Kidney capillary endothelial cell (primary cell): ENCODE results near the gene CDH13.

Experiments
- DNase-seq: peaks from one replicate; pipeline ENCODE4 v3.0.0-alpha.2; 2018; ENCODE audit warnings: low spot score

The CDH13 gene

DNA sequence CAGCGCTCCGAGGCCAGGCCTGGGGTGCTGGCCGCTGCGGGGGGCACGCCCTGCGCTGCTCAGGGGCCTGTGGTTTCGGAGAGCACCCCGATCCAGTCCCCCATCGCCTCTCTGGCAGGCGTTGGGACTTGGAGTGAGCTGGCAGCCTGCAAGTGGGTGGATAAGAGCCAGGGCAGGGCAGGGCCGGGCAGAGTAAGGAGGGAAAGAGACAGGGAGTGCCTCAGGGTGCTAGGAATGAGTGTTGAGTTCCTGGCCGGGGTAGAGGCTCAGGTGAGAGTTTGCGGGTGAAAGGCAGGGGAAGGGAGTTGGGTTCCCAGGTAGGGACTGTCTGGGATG, 1.3 kb downstream of the CDH13 start:
- DNase-seq: no peak

DNA sequence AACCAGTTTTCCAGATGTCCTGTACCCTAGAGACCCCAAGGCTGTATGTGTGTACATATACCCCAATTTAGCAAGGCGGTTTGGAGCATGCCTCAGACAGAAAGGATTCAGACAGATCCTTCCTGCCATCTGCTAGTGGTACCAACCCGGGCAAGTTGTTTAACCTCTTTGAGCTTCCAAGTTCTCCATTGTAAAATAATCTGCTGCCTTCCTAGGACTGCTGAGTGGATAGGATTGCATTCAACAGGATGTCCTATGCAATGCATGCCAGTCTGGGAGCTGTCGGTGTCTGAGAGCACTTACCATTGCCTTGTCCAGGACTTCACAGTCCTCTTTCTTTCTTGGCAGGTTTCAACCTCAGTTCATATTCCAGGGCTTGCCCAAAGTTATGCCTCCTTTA, 1.9 kb downstream of the CDH13 start:
- DNase-seq: peak; percentile 58

DNA sequence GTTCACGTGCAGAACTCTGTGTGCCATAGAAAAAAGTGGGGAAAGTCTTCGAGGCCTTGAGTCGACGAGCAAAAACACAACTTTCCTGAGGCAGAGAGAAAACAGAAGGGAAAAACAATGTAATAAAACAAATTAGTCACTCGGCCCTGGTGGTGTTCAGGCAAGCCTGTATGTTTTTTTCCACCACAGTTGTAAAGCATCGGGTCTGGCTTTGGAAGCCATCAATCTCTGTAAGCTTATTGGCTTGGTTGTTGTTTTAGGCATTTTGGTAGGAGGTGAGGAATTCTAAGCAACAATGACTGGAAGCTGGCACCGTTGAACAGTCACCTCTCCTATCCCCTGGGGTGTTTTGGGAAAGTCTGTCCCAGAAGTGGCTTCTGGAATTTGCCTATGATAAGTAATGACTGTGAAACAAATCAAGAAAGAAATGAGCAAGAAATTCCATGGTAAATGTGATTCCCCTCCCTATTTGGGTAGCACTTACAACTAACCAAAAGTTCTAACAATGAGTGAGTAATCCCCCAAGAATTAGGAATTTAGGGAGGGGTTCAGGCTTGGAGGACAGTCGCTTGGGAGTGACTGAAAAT, 2.8 kb downstream of the CDH13 start:
- peak; percentile 67 for DNase-seq

DNA sequence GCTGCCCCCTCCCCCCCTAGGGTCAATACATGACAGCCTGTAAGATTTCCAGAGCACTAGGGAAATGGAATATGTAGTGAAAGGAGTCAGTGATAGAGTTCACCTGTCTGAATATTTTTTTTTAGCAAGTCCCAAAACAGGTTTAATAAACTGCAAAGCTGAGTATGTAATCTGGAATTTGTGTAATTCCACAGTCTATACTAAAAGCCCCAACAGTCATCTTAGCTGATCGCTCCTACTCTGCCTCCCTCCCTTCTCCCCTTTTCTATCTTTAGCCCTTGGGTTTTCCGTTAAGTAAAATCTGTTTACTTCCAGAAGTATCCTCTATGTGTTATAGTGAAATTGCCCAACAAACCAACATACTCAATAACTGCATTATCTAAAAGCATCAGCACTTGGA, 3.5 kb downstream of the CDH13 start:
- DNase-seq: no peak

DNA sequence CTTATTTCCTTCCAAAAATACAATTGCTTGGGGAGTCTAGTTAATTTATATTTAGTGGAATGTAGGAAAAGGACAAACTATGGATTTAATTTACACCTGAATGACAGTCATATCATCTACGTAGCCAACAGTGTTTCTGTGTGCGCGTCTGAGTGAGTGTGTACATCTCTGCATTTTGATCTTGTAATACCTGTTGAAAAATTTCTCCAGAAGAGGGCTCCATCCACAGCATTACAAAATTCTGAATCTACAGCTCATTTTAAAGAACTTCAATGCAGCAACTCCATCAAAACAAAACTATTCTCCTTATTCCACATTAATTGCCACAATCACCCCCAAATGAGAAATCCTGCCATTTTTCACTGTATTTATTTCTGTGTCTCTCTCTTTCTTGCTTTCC, 3.9 kb downstream of the CDH13 start:
- DNase-seq: no peak

DNA sequence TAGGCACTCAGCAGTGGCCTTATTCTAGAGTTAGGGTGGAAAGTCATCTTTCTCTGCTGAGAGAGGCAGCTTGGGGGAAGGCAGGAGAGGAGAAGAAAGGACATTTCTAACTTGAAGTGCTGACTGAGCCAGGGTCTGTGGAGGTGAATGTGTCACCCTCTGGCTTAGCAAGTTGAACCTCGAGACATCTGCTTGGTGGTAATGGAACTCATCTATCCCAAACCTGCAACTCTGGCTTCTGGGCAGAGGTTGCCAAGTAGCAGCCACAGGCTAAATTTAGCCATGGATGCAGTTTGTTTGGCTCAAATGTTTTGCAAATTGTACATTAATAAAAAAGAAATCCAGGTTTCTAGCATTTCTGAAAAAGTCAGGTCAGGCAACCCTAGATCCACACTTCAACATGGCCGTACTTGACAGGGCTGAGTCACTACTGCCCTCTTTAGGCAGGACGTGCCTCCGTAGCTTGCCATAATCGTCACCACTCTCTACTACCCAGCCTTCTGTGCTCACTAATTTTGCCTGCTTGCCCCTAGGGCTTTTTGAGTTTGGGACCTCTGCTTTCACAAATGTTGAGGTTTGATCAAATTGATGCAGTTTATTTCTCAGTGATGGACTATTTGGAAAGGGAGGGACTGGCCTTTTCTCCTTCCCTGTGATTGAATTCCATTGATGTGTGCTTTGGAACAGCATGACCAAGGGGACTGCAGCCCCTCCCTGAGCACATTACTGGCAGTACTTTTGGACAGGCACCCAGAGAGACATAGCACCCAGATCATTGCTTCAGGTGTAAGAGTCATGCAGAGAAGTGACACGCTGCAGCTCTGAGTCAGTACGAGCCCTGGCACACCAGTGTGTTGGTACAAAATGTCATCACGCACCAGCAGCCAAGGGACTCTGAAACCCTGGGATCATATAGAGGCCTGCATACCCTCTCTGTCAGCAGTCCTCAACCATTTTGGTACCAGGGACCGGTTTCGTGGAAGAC, 5.2 kb downstream of the CDH13 start:
- no peak for DNase-seq

DNA sequence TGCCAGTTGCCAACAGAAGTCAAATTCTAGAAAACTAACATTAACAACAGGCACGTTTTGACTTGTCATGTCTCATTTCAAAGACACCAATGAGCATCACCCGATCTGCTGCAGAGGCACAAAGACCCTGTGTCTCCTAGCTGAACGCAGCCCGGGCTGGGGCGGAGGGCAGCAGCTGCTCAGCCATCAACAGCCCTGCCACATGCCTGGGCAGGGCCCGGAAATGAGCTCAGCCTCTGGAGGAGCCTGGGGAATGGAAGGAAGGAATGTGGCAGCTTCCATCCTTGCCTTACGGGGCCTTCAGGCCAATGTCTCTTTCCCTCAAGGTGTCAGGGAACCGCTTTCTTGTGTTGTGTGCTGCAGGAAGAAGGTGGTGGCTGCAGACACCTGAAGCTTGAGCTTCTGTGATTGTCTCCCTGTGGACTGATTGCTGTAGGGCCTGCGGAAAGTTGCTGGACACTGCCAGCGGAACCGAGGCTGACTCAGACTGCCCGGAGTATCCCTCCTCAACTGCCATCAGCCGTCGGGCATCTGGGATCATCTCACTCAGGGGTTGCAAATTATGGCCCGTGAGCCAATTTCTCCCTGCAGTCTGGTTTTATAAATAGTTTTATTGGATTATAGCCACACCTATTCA, 7.3 kb downstream of the CDH13 start:
- no peak for DNase-seq

DNA sequence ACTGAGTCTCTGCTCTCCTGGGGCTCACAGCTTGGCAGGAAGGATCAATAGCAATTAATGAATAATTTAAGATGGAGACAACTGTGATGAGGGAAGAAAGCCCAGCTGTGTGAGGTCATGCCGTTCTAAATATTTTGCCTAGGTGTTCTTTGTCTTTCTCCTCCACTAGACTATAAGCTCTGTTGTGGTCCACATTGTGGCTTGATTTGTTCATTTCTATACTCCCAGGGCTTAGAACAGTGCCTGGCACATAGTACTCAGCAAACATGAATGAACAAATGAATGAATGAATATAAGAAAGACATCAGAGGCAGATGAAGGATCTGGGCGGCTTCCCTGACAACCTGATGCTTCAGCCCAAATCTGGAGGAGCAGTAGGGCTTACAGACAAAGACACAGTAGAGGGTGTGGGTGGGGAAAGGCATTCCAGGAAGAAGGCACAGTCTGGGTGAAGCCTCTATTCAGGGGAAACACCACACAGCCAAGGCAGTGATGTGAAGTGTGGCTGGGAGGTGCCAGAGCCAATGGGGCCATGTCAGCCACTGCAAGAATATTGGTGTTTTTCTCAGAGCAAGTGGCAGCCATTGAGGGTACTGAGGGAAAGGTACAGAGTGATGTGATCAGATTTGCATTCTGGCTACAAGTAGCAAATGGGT, 8.3 kb downstream of the CDH13 start:
- DNase-seq: no peak

DNA sequence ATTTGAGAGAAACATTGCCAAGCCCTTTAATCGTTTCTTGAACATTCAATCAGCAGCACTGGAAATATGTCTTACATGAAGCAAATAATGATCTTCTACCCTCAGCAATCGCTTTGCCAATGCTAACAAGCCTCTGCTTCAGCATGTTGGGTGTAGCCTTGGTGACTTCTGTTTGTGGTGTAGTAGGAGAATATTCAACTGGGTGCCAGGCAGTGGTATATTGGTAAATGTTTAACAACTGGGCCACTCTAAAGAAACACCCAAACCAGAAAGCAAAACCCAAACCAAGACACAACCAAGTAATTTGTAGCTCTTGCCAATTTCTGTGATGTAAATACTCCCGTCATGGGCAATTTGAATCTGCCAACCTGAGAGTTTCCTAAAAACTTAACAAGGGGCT, 9.7 kb downstream of the CDH13 start:
- no peak for DNase-seq

DNA sequence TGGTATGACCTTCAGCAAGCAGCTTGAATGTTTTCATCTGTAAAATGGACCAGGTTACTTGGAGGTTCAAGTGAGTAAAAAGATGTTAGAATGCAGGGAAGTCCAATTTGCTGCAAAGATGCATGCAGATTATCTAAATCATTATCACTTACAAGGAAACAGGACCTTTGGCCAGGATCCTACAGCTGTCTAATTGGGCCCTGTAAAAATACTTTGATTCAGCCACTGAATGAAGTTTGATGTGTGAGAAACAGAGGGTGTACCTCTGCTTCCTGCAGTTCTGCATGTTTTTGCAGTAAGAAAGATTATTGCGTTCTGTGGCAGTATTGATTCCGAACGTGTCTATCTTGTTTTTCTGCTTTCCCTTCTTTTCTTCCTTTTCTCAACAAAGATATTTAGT, 10.2 kb downstream of the CDH13 start:
- no peak for DNase-seq

DNA sequence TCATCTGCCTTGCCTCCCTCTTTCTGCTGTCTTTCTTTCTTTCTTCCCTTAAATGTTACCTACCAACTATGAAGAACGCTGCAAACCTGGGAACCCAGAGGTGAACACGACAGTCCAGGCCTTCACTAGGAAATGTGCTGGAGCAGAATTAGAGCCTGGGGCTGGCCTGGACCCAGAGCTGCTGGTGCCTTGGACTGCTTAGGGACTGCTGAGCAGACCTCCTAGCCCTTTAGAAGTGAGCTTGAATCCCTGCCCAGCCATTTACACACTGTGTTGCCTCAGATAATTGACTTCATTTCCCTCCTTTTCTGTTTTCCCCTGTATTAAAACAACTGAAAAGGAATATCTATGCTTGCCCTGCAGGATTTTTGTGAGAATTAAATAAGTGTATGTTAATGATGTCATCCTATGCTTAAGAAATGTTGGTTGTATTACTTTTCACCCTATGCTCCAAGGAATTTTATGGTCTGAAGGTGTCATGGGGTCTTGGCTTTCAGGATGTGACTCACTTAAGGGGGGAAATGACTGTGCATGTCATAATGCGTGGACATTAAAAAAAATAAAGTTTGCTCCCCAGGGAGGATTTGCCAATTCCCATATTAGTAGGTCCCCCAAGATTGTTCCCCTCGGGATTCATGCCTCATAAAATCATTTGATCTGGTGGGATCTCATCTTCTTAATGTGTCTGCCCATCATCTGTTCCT, 11.5 kb downstream of the CDH13 start:
- DNase-seq: peak; percentile 94

DNA sequence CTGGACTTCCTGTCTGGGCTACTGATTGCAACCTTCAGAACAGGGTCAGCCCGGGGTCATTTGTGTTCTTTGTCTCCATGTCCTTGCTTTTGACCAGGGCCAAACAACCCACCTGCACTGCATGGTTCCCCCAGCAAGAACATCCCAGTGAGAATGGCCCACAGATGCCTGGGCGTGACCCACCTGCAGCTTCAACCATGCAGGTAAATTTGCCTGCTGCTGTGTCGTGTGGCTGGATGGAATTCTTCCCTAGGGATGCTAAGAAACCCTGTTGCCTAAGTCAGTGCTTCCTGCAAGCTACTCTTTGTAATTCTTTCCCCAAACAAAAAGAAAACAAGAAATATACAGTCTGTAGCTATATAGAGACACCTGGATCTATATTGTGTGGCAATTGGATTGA, 12.5 kb downstream of the CDH13 start:
- DNase-seq: no peak

DNA sequence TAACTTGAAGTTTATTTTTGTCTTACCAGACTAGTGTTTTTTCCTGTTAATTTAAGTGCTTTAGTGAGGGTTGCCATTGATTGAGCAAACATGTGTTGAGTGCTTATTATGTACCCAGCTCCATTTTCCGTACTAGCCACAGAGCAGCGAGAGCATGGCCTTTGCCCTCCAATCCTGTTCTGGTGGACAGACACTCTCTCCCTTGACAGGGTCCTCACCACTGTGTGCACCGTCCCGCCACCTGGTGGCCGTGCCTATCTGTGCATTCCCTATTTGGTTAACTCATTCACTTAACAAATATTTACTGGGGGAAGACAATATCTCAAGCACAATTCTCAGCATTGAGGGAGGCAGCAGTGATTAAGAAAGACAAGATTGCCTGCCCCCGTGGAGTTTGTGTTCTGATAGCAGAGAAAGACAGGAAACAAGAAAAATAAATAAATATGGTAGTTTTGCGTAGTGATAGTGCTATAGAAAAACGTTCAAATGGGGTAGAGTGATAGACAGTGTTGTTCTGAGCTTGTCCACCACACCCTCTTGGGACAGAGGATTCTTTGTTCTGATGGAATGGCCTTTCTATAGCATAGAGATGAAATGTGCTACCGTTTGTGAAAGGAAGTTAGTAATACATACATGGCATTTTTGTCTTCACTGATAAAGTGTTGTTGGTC, 13.0 kb downstream of the CDH13 start:
- DNase-seq: peak; percentile 42

DNA sequence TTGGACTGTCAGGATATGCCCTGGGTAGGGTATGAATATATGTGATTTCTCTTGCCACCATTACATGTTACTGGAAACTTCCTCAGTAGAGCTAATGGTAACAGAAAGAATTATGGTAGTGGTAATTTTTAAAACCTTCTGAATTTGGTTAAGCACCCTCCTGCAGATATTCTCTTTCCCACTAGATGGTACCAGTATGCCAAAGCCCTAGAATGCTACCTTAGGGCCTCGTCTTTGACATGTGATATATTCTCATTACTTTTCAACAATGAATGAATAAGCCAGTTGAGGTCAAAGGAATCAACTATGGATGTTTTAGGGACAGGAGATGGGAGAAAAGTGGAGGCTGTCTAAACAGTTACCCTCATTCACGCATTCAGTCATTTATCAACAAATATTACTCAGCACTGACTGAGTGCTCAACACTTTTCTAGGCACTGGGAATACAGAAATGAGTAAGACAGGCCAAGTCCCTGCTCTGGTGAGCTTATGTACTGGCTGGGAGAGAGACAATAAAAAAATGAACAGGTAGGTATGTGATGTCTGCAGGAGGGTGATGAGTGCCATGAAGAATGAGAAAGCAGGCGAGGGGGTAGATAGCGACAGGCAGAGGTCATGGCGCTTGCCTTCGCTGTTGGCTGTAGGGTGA, 14.7 kb downstream of the CDH13 start:
- no peak for DNase-seq

DNA sequence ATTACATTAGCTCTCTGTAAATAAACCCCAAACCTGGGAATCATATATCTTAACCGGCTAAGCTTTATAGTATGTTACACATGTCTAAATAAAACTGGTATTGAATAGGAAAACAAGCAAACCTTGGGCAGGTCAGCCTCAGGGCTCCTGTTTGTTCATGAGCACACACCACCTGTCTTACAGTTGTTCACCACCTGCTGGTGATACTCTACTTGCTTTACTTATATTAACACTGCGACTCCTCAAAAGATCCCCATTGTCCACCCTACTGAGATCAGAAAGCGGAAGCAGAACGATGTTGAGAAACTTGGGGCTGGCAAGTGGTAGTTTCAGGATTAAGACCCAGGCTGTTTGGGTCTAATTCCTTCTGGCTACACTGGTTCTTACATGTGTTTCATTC, 16.4 kb downstream of the CDH13 start:
- no peak for DNase-seq

DNA sequence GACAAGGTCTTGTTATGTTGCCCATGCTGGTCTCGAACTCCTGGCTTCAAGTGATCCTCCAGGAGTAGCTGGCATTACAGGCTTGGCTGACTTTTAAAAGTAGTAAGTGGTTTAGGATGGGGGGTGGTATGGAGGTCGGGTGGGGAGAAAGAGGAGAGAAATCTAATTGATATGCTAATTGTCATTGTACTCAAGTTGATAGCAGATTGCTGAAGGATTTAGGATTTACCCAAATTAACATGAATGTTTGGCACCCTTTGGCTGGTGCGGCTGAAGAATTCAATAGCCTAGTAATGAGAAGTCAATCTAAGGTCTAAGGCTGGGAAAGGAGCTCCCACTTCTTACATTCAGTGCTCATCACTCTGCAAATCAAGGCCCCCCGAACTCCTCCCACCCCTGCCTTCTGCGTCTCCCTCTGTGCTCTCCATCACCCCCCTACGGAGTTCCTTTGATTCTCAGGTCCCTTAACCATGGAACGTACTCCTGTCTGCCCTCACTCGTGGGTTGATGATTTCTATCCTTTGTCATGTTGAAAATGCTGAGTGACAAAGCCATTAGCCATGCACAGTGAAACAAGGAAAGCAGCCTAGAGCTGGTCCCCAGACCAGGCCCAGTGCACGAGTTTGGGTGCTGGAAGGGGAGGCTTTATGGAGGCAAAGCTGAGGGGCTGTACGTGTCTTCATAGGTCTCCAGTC, 17.3 kb downstream of the CDH13 start:
- no peak for DNase-seq

DNA sequence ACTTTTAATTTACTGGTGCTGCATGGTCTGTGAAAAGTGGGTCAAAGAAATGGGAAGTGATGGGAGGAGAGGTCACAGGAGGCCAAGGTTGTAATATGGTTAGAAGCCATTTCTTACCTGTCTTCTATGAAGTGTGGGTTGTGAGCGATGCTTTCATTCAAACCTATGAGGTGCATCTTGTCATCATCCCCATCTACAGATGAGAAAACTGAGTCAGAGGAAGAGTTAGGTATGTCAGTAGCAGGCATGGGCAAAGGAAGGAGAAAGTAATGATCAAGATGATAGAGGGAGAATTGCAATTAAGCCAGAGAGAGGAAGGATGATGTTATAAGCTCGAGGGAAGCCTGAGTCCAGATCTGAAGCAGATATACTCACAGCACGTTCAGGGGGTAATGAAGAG, 19.7 kb downstream of the CDH13 start:
- DNase-seq: no peak

DNA sequence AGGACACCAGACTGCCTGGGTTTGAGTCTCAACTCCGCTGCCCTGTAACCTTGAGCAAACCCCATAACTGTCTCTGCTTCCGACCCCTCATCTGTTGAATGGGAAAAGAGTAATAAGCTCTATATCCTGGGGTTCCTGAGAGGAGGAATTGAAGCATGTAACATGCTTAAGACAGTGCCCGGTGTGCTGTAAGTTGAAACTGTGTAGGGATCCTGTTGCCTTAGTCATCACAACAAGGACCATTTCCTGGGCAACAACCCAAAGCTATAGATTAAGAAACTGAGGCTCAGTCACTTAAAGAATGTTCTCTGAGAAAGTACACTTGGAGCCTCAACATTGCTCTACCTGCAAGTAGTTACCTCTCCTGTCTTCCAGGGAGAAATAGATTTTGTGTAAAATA, 23.0 kb downstream of the CDH13 start:
- DNase-seq: no peak

DNA sequence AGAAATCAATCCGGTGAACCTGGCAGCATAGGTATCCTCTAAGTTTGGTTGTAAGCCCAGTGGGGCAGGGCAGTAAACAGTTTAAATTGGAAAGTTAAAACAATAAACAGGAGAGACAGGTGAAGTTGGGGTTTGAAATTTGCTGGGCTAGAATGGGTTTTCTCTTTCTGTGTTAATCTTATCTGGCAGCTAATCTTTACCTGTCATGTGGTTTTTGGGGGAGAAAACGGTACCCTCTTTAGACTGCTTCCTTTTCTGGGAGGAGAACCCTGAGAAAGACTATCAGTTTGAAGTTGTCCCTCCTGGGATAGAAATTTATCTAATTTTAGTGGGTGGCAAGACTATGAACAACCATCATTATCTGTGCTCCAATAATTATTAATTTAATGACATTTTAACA, 24.0 kb downstream of the CDH13 start:
- no peak for DNase-seq

DNA sequence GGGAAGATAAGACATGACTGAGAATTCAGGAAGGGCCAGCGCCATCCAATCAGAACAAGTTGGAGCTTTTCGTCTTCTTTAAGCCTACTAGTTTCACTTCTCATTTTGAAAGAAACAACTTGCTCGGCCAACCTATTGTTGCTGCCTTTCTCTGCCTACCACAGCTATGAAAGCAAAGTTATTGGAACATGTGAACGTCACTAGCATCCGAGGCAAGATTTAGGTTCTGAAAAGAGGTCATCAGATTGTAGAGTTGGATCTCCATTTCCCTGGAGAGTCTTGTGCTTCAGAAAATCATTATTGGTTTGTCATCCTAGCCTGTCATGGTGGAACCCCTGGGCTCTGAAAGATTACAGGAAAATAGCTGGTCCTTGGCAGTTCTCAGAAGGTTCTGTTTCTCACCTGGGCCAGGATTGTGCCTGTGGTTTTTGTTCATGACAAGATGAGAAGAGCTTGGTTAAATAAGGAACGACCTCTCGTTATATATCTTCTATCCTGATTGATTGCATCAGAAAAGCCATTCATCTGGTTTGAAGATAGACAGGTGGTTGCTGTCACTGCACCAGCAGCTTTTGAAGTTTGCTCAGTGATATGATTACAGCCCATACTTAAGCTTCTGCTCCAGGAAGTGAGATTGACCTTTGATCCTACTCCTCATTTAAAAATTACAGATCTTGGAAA, 25.3 kb downstream of the CDH13 start:
- DNase-seq: no peak
